Muscle of leg (tissue), 11 donors: ENCODE results near the gene CAV3. TPM values are rescaled to one million over a fixed set of nuclear protein-coding genes. Genes with fewer than 3 reads are reported as not detected.

Experiments used
- DNase-seq: peaks from one replicate; pipeline ENCODE4 v3.0.0; 2013
- H3K27ac ChIP-seq: one replicate; pipeline ENCODE4 v1.5.1; 2013; ENCODE audit warnings: mild to moderate bottlenecking, low read length, control low read depth
- H3K27me3 ChIP-seq: one replicate; pipeline ENCODE4 v1.6.1; 2013; ENCODE audit warnings: low read length; ENCODE audit not compliant: control insufficient read depth, insufficient read depth
- H3K36me3 ChIP-seq: one replicate; pipeline ENCODE4 v1.6.1; 2013; ENCODE audit warnings: low read length; ENCODE audit not compliant: control insufficient read depth, insufficient read depth
- H3K4me1 ChIP-seq: one replicate; pipeline ENCODE4 v1.6.1; 2013; ENCODE audit warnings: low read length; ENCODE audit not compliant: control insufficient read depth, insufficient read depth
- H3K4me3 ChIP-seq: one replicate; pipeline ENCODE4 v1.5.1; 2013; ENCODE audit warnings: low read length, control low read depth
- H3K9me3 ChIP-seq: replicated peaks from 2 replicates; pipeline ENCODE4 v1.6.1; 2013; ENCODE audit warnings: low read depth, low read length; ENCODE audit not compliant: control insufficient read depth
- WGBS: methylation state at CpG from one replicate; pipeline ENCODE4 v1.1.5; 2013; ENCODE audit warnings: missing lambda C conversion rate; ENCODE audit not compliant: insufficient coverage; 5-methylcytosine and 5-hydroxymethylcytosine counted together
- polyA plus RNA-seq, 8 donors: library from polyadenylated mRNA; unstranded; fragments of 120-200 nt; gene quantifications; one replicate each; pipeline versions ENCODE4 v1.2.1 to v1.2.3, GENCODE V29; 2013; ENCODE audit warnings: inconsistent platforms in 1 of 8, low replicate concordance in 1 of 8; ENCODE audit not compliant: insufficient read length in 8 of 8, insufficient read depth in 1 of 8
- total RNA-seq: library from RNA; stranded (reverse); fragments of 120-200 nt; gene quantifications from one replicate; pipeline ENCODE4 v1.2.4, GENCODE V29; 2013

Gene CAV3
- total and polyA plus RNA-seq, 9 donors = 160 to 343 (median 254) TPM

- Histone ChIP-seq H3K4me3 (peak overlapping the region; percentile 61), H3K9me3 (no peaks in the 10 kb centered on the region), H3K36me3 (no peaks in the 10 kb centered on the region), H3K4me1 (peaks cover 47% of the 10 kb centered on the region), H3K27ac (peak overlapping the region; percentile 92), H3K27me3 (no peaks in the 10 kb centered on the region)
- 72% methylated on average over 15 of the region's 19 CpGs for WGBS
- peak; percentile 28 for DNase-seq
Measured at GRCh38 chr3:8734137-8734878, 706 bp downstream of the CAV3 start.

GRCh38 chr3:8734908-8735307 is 1.3 kb downstream of the CAV3 start:
- Histone ChIP-seq H3K27me3 (no peaks in the 10 kb centered on the region), H3K4me1 (peaks cover 53% of the 10 kb centered on the region), H3K36me3 (peaks cover 4% of the 10 kb centered on the region), H3K9me3 (no peaks in the 10 kb centered on the region), H3K4me3 (peak overlapping the region; percentile 61), H3K27ac (peak overlapping the region; percentile 92)
- WGBS = no CpG with 5 or more reads among the region's 1 CpG
- DNase-seq = no peak

GRCh38 chr3:8736436-8736835 is 2.8 kb downstream of the CAV3 start:
- H3K36me3 ChIP-seq = peaks cover 9% of the 10 kb centered on the region
- 73% methylated on average over 8 of the region's 11 CpGs for WGBS
- peak overlapping the region; percentile 92 for H3K27ac ChIP-seq
- H3K27me3 ChIP-seq = no peaks in the 10 kb centered on the region
- no peak for DNase-seq
- H3K4me3 ChIP-seq = peak overlapping the region; percentile 61
- no peaks in the 10 kb centered on the region for H3K9me3 ChIP-seq
- H3K4me1 ChIP-seq = peaks cover 60% of the 10 kb centered on the region

GRCh38 chr3:8737301-8737700 is 3.7 kb downstream of the CAV3 start:
- H3K27ac ChIP-seq = peak overlapping the region; percentile 16
- WGBS = no CpG with 5 or more reads among the region's 4 CpGs
- no peaks in the 10 kb centered on the region for H3K9me3 ChIP-seq
- H3K36me3 ChIP-seq = peaks cover 9% of the 10 kb centered on the region
- no peak overlapping the region for H3K4me3 ChIP-seq
- H3K4me1 ChIP-seq = peaks cover 65% of the 10 kb centered on the region
- H3K27me3 ChIP-seq = no peaks in the 10 kb centered on the region
- no peak for DNase-seq

- no peak for DNase-seq
- peak overlapping the region; percentile 22 for H3K27ac ChIP-seq
- no peak overlapping the region for H3K4me3 ChIP-seq
- H3K27me3 ChIP-seq = no peaks in the 10 kb centered on the region
- H3K9me3 ChIP-seq = no peaks in the 10 kb centered on the region
- H3K4me1 ChIP-seq = peaks cover 63% of the 10 kb centered on the region
- peaks cover 9% of the 10 kb centered on the region for H3K36me3 ChIP-seq
Measured at GRCh38 chr3:8737823-8738222, 4.2 kb downstream of the CAV3 start.

- peaks cover 62% of the 10 kb centered on the region for H3K4me1 ChIP-seq
Measured at GRCh38 chr3:8738639-8739038, 5.0 kb downstream of the CAV3 start.

GRCh38 chr3:8739757-8740504 is 6.3 kb downstream of the CAV3 start:
- Histone ChIP-seq H3K4me1 (peaks cover 53% of the 10 kb centered on the region), H3K4me3 (no peak overlapping the region), H3K36me3 (peaks cover 12% of the 10 kb centered on the region), H3K27ac (peak overlapping the region; percentile 45), H3K27me3 (no peaks in the 10 kb centered on the region), H3K9me3 (no peaks in the 10 kb centered on the region)
- DNase-seq = no peak
- 80% methylated on average over 1 of the region's 5 CpGs for WGBS

More at GRCh38 chr3:8738639-8739038, 5.0 kb downstream of the CAV3 start:
- Histone ChIP-seq H3K27ac (no peak overlapping the region), H3K36me3 (peaks cover 12% of the 10 kb centered on the region), H3K4me3 (no peak overlapping the region), H3K9me3 (no peaks in the 10 kb centered on the region), H3K27me3 (no peaks in the 10 kb centered on the region)
- 58% methylated on average over 2 of the region's 3 CpGs for WGBS
- DNase-seq = no peak

- Histone ChIP-seq H3K27ac (peak overlapping the region; percentile 91), H3K27me3 (no peaks in the 10 kb centered on the region), H3K36me3 (peaks cover 24% of the 10 kb centered on the region), H3K4me3 (peak overlapping the region; percentile 4), H3K4me1 (peaks cover 52% of the 10 kb centered on the region), H3K9me3 (no peaks in the 10 kb centered on the region)
- 2% methylated on average over 7 of the region's 13 CpGs for WGBS
- DNase-seq = peak; percentile 71
Measured at GRCh38 chr3:8741581-8742261, 8.1 kb downstream of the CAV3 start.

GRCh38 chr3:8743021-8743601 is 9.5 kb downstream of the CAV3 start:
- 49% methylated on average over 2 of the region's 6 CpGs for WGBS
- no peak for DNase-seq

GRCh38 chr3:8743911-8744310 is 10.3 kb downstream of the CAV3 start:
- Histone ChIP-seq H3K4me1 (peaks cover 36% of the 10 kb centered on the region), H3K36me3 (peaks cover 29% of the 10 kb centered on the region), H3K27me3 (no peaks in the 10 kb centered on the region), H3K4me3 (no peak overlapping the region), H3K27ac (no peak overlapping the region), H3K9me3 (no peaks in the 10 kb centered on the region)
- no peak for DNase-seq
- no CpG with 5 or more reads among the region's 3 CpGs for WGBS

More at GRCh38 chr3:8743021-8743601, 9.5 kb downstream of the CAV3 start:
- peaks cover 29% of the 10 kb centered on the region for H3K36me3 ChIP-seq
- no peaks in the 10 kb centered on the region for H3K27me3 ChIP-seq
- peaks cover 41% of the 10 kb centered on the region for H3K4me1 ChIP-seq
- no peaks in the 10 kb centered on the region for H3K9me3 ChIP-seq
- no peak overlapping the region for H3K4me3 ChIP-seq
- H3K27ac ChIP-seq = no peak overlapping the region
